Keratinocyte (primary cell): Measurements from ENCODE around the gene DNLZ. TPM values are rescaled to one million over a fixed set of nuclear protein-coding genes. Genes with fewer than 3 reads are reported as not detected.

ENCODE experiments used
- DNase-seq: peaks from one replicate; pipeline ENCODE4 v3.0.0-alpha.2; 2011; ENCODE audit warnings: low read depth, missing footprints, low spot score
- FAIRE-seq: peaks from 2 replicates; lab custom pipeline; 2011; peaks lifted over from hg19 to GRCh38; lab: Jason Lieb, UNC
- H2AFZ ChIP-seq: 2 replicates; pipeline ENCODE4 v1.6.0; 2012; ENCODE audit warnings: low read length, control low read depth, inconsistent platforms; ENCODE audit not compliant: control insufficient read depth
- H3K27ac ChIP-seq: 2 replicates; pipeline ENCODE4 v1.5.1; 2011; ENCODE audit warnings: low read length; ENCODE audit not compliant: control insufficient read depth, insufficient read depth
- H3K27me3 ChIP-seq: 3 replicates; pipeline ENCODE4 v1.6.0; 2011; ENCODE audit warnings: low read length; ENCODE audit not compliant: control insufficient read depth, insufficient read depth; ENCODE audit errors: extremely low read depth
- H3K36me3 ChIP-seq, 2 experiments: 2 replicates in 1 of 2; 3 replicates in 1 of 2; pipeline ENCODE4 v1.5.1; 2011; ENCODE audit warnings: low read length in 2 of 2, mild to moderate bottlenecking in 1 of 2; ENCODE audit not compliant: control insufficient read depth in 2 of 2, insufficient read depth in 2 of 2; ENCODE audit errors: extremely low read depth in 1 of 2
- H3K4me1 ChIP-seq: 3 replicates; pipeline ENCODE4 v1.5.1; 2011; ENCODE audit warnings: low read length; ENCODE audit not compliant: control insufficient read depth, insufficient read depth; ENCODE audit errors: extremely low read depth
- H3K4me2 ChIP-seq: 3 replicates; pipeline ENCODE4 v1.6.0; 2011; ENCODE audit warnings: low read depth, low read length; ENCODE audit not compliant: control insufficient read depth, insufficient read depth; ENCODE audit errors: extremely low read depth
- H3K4me3 ChIP-seq, 3 experiments: fragments of 200-600 bp in 1 of 3; sonication (generic) in 1 of 3; 2 replicates in 2 of 3; 3 replicates in 1 of 3; pipeline ENCODE4 v1.5.1; 2011 to 2016; ENCODE audit warnings: low read length in 3 of 3, mild to moderate bottlenecking in 3 of 3, control low read depth in 2 of 3, inconsistent platforms in 1 of 3, low read depth in 1 of 3, mixed read lengths in 1 of 3, mixed run types in 1 of 3, moderate library complexity in 1 of 3; ENCODE audit not compliant: control insufficient read depth in 2 of 3, insufficient read depth in 2 of 3; ENCODE audit errors: extremely low read depth in 1 of 3
- H3K79me2 ChIP-seq: 2 replicates; pipeline ENCODE4 v1.6.0; 2012; ENCODE audit warnings: low read length; ENCODE audit not compliant: control insufficient read depth, insufficient read depth
- H3K9ac ChIP-seq: 3 replicates; pipeline ENCODE4 v1.6.0; 2011; ENCODE audit warnings: low read length; ENCODE audit not compliant: control insufficient read depth, insufficient read depth; ENCODE audit errors: extremely low read depth
- H3K9me1 ChIP-seq: 3 replicates; pipeline ENCODE4 v1.6.0; 2011; ENCODE audit warnings: low read length; ENCODE audit not compliant: control insufficient read depth, insufficient read depth; ENCODE audit errors: extremely low read depth
- H3K9me3 ChIP-seq: 2 replicates; pipeline ENCODE4 v1.5.1; 2012; ENCODE audit warnings: low read depth, low read length; ENCODE audit not compliant: control insufficient read depth
- H4K20me1 ChIP-seq: 3 replicates; pipeline ENCODE4 v1.6.0; 2011; ENCODE audit warnings: low read length; ENCODE audit not compliant: control insufficient read depth, insufficient read depth; ENCODE audit errors: extremely low read depth
- CTCF ChIP-seq, 3 experiments: IDR thresholded peaks in 1 of 3; conservative IDR thresholded peaks in 1 of 3; optimal IDR thresholded peaks in 1 of 3; 2 replicates in 2 of 3; 3 replicates in 1 of 3; pipeline versions ENCODE3 to v1.5.1; 2011; ENCODE audit warnings: low read length in 3 of 3, mild to moderate bottlenecking in 3 of 3, moderate library complexity in 2 of 3, control low read depth in 1 of 3, inconsistent platforms in 1 of 3; ENCODE audit not compliant: insufficient read depth in 2 of 3; ENCODE audit errors: extremely low read depth in 1 of 3
- EZH2 ChIP-seq: IDR thresholded peaks from one replicate; pipeline ENCODE4 v1.6.1; 2012; ENCODE audit warnings: inconsistent platforms, mild to moderate bottlenecking, low read length, moderate library complexity
- dilution Hi-C: fragments of 300-500 bp; cut with MboI; formaldehyde crosslinking; loops from one replicate; pipeline ENCODE4 v1.7.0; 2020; ENCODE audit warnings: low sequenced_read_pairs; ENCODE audit not compliant: extremely low pct_ligation_motif_present
- polyA plus RNA-seq, 5 experiments: library from polyadenylated mRNA; depleted of rRNA in 3 of 5; stranded (reverse) in 3 of 5; stranded (forward) in 1 of 5; unstranded in 1 of 5; fragments of >200 nt; gene quantifications; 1 replicate in 1 of 5; 2 replicates in 3 of 5; 3 replicates in 1 of 5; pipeline versions ENCODE4 v1.2.1 to v1.2.3, GENCODE V29; 2011 to 2012; ENCODE audit warnings: missing spikeins in 2 of 5, low read depth in 1 of 5, low replicate concordance in 1 of 5

Gene DNLZ
- polyA plus RNA-seq, 1 donor (not counting 4 experiments of a cell fraction or from before 2014, with no cell fraction given) = 6.7 TPM

GRCh38 chr9:136358016-136358415 is 5.5 kb downstream of the DNLZ start:
- H3K27ac ChIP-seq = no peak overlapping the region
- FAIRE-seq = no peak
- no peak overlapping the region for H3K9ac ChIP-seq
- H3K4me2 ChIP-seq = no peak overlapping the region
- no peak for DNase-seq
- no peak overlapping the region for H2AFZ ChIP-seq
- dilution Hi-C loops = no loop called here
- H3K79me2 ChIP-seq = no peaks in the 10 kb centered on the region
- no peaks in the 10 kb centered on the region for H3K9me3 ChIP-seq
- H4K20me1 ChIP-seq = no peaks in the 10 kb centered on the region
- H3K27me3 ChIP-seq = no peaks in the 10 kb centered on the region
- no peaks in the 10 kb centered on the region for H3K9me1 ChIP-seq
- TF ChIP-seq EZH2 (no peak), CTCF (optimal IDR thresholded peaks at IDR 0.05 in 1 of 3, IDR thresholded peaks at IDR 0.05 in 1 of 3, conservative IDR thresholded peaks at IDR 0.05 in 1 of 3; ENCODE audit: extremely low read depth in 1 of 3, insufficient read depth in 2 of 3, low read length in 3 of 3) (no peak)
- H3K36me3 ChIP-seq = peaks cover 0 to 3% of the 10 kb centered on the region in 2 experiments
- H3K4me1 ChIP-seq = peaks cover 8% of the 10 kb centered on the region
- no peak overlapping the region for H3K4me3 ChIP-seq

GRCh38 chr9:136357202-136357725 is 6.3 kb downstream of the DNLZ start:
- Histone ChIP-seq H3K9me3 (no peaks in the 10 kb centered on the region), H3K9me1 (no peaks in the 10 kb centered on the region), H2AFZ (no peak overlapping the region), H3K4me1 (peaks cover 3% of the 10 kb centered on the region), H3K27me3 (no peaks in the 10 kb centered on the region), H3K36me3 (peaks cover 0 to 3% of the 10 kb centered on the region in 2 experiments), H3K4me2 (no peak overlapping the region), H3K79me2 (no peaks in the 10 kb centered on the region), H3K4me3 (no peak overlapping the region), H3K27ac (no peak overlapping the region), H4K20me1 (no peaks in the 10 kb centered on the region), H3K9ac (no peak overlapping the region)
- FAIRE-seq (no peak), DNase-seq (no peak)
- no peak for TF ChIP-seq EZH2
- TF ChIP-seq CTCF (optimal IDR thresholded peaks at IDR 0.05 in 1 of 3, IDR thresholded peaks at IDR 0.05 in 1 of 3, conservative IDR thresholded peaks at IDR 0.05 in 1 of 3; ENCODE audit: extremely low read depth in 1 of 3, insufficient read depth in 2 of 3, low read length in 3 of 3) = no peak
- dilution Hi-C loops = no loop called here
